ENCODE measurements around the gene HTT-AS.

DNA sequence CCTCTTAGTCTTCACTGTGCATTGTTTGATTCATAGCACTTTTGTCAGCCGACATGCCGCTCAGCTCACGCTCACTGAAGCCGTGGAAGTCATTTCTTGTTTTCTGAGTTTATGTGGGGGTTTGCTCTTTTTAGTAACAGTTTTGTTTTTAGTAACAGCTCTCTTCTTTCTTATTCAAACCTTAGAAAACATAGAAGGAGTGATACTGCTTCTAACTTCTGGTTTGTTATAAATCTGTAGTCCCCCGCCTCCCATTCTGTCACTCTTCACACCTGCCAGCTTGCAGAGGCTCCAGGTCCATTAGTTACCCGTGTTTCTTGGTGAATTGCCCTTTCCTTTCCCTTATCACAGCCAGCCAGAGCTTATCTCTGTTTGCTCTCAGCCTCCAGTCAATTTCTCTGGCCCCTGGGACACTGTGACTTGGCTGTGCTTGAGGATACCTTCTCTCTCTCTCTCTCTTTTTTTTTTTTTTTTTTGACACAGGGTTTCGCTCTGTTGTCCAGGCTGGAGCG, 60.4 kb downstream of the HTT-AS start:
- TF ChIP-seq, protein P1, sequence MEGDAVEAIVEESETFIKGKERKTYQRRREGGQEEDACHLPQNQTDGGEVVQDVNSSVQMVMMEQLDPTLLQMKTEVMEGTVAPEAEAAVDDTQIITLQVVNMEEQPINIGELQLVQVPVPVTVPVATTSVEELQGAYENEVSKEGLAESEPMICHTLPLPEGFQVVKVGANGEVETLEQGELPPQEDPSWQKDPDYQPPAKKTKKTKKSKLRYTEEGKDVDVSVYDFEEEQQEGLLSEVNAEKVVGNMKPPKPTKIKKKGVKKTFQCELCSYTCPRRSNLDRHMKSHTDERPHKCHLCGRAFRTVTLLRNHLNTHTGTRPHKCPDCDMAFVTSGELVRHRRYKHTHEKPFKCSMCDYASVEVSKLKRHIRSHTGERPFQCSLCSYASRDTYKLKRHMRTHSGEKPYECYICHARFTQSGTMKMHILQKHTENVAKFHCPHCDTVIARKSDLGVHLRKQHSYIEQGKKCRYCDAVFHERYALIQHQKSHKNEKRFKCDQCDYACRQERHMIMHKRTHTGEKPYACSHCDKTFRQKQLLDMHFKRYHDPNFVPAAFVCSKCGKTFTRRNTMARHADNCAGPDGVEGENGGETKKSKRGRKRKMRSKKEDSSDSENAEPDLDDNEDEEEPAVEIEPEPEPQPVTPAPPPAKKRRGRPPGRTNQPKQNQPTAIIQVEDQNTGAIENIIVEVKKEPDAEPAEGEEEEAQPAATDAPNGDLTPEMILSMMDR (IDR thresholded peaks at IDR 0.05; ENCODE audit: low read length), result no peak
- no peak for TF ChIP-seq EZH2 (IDR thresholded peaks at IDR 0.05; ENCODE audit: borderline replicate concordance, low read length)

Data from OCI-LY1 (cell line).